Measurements from ENCODE around the gene BAIAP2L1.
A peak's percentile ranks its signal among the peaks of the same experiment; 100 is the strongest.

The BAIAP2L1 gene

DNA sequence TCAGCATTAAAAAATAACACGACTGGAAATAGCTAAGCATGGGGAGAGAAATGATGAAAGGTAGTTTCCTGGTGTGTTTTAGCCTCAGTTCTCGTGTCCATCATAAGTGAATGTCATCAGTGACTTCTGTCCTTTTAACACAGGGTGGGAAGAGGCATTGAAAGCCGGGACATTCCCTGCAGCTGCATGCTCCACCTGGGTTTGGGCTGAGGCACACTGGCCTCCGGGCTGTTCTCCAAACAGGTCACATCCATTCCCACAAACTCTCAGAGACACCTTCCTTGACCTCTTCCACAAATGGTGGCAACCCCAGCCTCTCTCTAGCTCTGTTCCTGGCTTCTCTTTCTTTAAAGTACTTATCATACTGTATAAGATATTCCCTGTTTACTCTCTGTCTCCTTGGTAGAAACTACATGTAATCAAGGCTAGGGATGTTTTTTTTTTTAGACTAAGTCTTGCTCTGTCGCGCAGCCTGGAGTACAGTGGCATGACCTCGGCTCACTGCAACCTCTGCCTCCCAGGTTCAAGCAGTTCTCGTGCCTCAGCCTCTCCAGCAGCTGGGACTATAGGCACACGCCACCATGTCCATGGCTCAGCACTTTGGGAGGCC is 22.6 kb downstream of the BAIAP2L1 start:
- H3K36me3 Mint-ChIP-seq, result no peaks in the 10 kb centered on the region
- no peak for ATAC-seq
- no peaks in the 10 kb centered on the region for H3K4me1 Mint-ChIP-seq
- no peaks in the 10 kb centered on the region for H3K27me3 Mint-ChIP-seq
- H3K27ac Mint-ChIP-seq, result no peak overlapping the region
- no peak overlapping the region for H3K4me3 Mint-ChIP-seq
- H3K9me3 Mint-ChIP-seq, result no peaks in the 10 kb centered on the region

DNA sequence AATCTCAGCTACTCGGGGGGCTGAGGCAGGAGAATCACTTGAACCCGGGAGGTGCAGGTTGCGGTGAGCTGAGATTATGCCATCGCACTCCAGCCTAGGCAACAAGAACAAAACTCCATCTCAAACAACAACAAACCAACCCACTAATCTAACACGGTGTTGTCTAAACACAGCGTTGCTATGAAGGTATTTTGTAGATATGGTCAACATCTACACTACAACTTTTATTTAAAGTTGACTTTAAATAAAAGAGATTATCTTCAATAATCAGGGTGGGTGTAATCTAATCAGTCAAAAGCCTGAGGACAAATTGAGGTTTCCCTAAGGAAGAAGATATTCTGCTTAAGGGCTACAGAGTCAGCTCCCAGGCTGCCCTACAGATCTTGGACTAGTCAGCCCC is 24.2 kb downstream of the BAIAP2L1 start:
- no peaks in the 10 kb centered on the region for H3K9me3 Mint-ChIP-seq

DNA sequence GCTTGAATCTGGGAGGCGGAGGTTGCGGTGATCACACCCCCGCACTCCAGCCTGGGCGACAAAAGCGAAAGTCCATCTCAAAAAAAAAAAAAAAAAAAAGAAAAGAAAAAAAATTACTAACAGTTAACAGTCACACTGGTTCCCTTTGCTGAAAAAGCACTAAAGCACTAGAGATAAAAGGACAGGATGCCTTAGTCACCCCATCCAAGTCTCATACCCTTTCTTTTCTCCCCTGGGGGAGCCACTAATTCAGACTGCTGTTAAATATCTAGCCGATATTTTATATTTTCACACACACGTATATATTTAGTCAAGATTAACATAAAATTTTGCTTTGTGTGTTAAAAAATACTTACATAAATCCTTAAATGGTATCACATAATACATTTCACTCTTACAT is 25.2 kb downstream of the BAIAP2L1 start:
- H3K4me3 Mint-ChIP-seq, result no peak overlapping the region
- no peak overlapping the region for H3K27ac Mint-ChIP-seq
- H3K36me3 Mint-ChIP-seq, result no peaks in the 10 kb centered on the region
- H3K9me3 Mint-ChIP-seq, result no peaks in the 10 kb centered on the region
- no peaks in the 10 kb centered on the region for H3K4me1 Mint-ChIP-seq
- H3K27me3 Mint-ChIP-seq, result no peaks in the 10 kb centered on the region
- ATAC-seq, result no peak

More for the DNA sequence above, 24.2 kb downstream of the BAIAP2L1 start:
- Mint-ChIP-seq H3K36me3 (no peaks in the 10 kb centered on the region), H3K27ac (no peak overlapping the region), H3K4me1 (no peaks in the 10 kb centered on the region), H3K27me3 (no peaks in the 10 kb centered on the region), H3K4me3 (no peak overlapping the region)
- no peak for ATAC-seq

DNA sequence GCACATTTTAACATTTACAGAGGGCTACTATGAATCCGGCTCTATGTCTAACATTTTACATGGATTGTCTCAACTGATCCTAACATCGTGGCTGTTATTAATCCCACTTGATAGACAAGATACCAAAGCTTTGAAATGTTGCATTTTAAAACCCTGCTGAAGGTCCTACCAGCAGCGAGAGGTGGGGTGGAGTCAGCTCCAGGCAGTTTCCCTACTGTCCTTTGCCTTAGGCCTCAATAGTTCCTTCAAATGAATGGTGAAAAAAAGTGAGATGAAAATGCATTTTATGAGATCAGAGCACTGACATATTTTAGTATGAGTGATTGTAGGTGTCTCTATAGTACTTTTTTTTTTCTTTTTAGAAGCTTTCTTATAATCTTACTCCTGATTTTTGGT is 26.6 kb downstream of the BAIAP2L1 start:
- H3K27ac Mint-ChIP-seq, result no peak overlapping the region
- H3K27me3 Mint-ChIP-seq, result no peaks in the 10 kb centered on the region
- no peak for ATAC-seq
- no peak overlapping the region for H3K4me3 Mint-ChIP-seq
- H3K9me3 Mint-ChIP-seq, result no peaks in the 10 kb centered on the region
- H3K36me3 Mint-ChIP-seq, result no peaks in the 10 kb centered on the region
- no peaks in the 10 kb centered on the region for H3K4me1 Mint-ChIP-seq

DNA sequence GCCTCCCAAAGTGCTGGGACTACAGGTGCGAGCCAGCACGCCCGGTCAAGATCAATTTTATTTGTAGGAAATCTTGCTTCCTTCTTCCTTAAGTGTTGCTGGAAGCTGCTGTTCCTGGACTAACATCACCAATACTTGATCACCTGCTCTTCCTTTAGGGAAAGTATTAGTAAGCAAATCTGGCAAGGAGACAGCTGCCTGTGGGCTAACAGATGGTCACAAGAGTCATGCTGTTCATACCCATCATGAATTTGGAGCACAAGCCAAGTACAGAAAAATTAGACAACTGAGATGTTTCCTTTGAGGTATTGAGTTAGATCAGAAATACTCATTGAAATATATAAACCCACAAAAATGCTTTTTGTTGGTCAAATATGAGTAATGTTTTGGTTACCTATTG is 27.9 kb downstream of the BAIAP2L1 start:
- ATAC-seq, result no peak
- Mint-ChIP-seq H3K27me3 (peaks cover 9% of the 10 kb centered on the region), H3K36me3 (no peaks in the 10 kb centered on the region), H3K27ac (no peak overlapping the region), H3K4me1 (no peaks in the 10 kb centered on the region), H3K4me3 (no peak overlapping the region), H3K9me3 (no peaks in the 10 kb centered on the region)

DNA sequence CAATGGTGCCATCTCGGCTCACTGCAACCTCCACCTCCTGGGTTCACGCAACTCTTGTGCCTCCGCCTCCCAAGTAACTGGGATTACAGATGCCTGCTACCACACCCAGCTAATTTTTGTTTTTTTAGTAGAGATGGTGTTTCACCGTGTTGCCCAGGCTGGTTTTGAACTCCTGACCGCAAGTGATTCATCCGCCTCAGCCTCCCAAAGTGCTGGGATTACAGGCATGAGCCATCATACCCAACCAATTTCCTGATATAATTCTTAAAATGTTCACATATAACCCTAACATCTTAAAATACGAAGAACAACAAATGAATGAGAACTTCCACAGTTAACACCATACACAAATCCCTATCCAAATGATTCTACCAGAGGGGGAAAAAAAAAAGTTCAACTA is 31.2 kb downstream of the BAIAP2L1 start:
- ATAC-seq, result no peak
- Mint-ChIP-seq H3K4me1 (no peaks in the 10 kb centered on the region), H3K27ac (no peak overlapping the region), H3K4me3 (no peak overlapping the region), H3K27me3 (peaks cover 34% of the 10 kb centered on the region), H3K9me3 (no peaks in the 10 kb centered on the region), H3K36me3 (no peaks in the 10 kb centered on the region)

DNA sequence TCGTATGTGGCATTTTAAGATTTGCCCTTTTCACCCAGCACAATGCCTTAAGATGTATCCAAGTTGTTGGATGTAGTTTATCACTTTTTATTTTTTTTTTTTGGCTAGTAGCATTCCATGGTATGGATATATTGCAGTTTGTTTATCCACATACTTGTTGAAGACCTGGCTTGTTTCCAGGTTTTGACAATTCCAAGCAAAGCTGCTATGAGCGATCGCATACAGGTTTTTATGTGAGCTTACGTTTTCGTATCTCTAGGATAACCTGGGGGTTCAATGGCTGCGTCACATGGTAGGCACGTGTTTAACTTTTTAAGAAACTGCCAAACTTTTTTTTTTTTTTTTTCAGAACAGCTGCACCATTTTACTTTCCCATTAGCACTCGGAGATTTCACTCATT is 32.2 kb downstream of the BAIAP2L1 start:
- H3K27ac Mint-ChIP-seq, result no peak overlapping the region
- no peak for ATAC-seq
- H3K4me1 Mint-ChIP-seq, result no peaks in the 10 kb centered on the region
- peaks cover 34% of the 10 kb centered on the region for H3K27me3 Mint-ChIP-seq
- H3K4me3 Mint-ChIP-seq, result no peak overlapping the region
- no peaks in the 10 kb centered on the region for H3K9me3 Mint-ChIP-seq
- H3K36me3 Mint-ChIP-seq, result no peaks in the 10 kb centered on the region

DNA sequence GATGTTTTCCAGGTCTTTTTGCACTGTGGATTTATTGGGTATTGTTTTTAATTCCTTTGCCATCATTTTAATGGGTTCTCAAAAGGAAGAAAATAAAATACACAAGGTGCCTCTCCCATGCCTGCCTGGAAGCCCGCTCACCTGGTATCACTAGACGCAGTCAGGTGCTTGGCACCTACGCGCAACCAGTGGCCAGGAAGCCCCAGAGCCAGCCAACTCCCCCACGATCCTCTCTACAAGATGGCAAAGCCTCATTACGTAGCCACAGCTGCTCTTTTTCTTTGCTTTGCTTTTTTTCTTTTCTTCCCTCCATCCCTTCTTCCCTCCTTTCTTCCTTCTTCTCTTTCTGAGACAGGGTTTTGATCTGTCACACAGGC is 34.3 kb downstream of the BAIAP2L1 start:
- no peaks in the 10 kb centered on the region for H3K4me1 Mint-ChIP-seq
- H3K36me3 Mint-ChIP-seq, result no peaks in the 10 kb centered on the region
- H3K9me3 Mint-ChIP-seq, result no peaks in the 10 kb centered on the region
- no peak for ATAC-seq
- no peak overlapping the region for H3K27ac Mint-ChIP-seq
- no peak overlapping the region for H3K4me3 Mint-ChIP-seq
- H3K27me3 Mint-ChIP-seq, result peaks cover 34% of the 10 kb centered on the region

DNA sequence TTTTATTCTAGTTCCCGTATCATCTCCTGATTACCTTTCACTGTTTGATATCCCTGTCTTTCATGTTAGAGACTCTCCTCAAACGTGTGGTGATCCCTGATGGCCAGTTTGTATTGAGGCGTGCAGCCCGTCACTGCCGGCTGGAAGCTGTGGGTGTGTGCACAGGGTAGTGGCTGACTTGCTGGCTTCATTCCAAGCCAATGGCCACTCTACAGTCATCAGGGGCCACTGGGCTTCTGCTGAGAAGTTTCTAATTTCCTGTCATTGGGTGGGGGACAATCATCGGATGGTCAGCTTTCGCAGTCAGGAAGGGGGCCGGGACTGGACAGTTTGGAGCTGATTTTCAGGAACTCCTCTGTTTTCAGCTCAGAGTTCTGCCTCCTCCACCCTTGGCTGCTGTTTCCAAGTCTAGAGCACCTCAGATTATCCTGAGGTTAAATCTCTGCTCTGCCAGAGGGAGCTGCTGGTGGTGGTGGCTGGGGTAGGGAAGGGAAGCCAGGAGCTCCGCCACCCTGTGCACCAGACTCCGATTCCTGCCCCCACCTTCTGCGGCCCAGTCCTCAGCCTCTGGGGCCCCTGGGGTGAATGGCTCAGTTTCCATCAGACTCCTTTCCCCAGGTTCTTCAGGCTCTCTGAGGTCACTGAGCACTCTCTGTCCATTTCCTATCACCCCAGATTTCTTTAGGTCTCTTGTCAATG is 34.9 kb downstream of the BAIAP2L1 start:
- Mint-ChIP-seq H3K27me3 (peaks cover 34% of the 10 kb centered on the region), H3K4me1 (no peaks in the 10 kb centered on the region), H3K9me3 (no peaks in the 10 kb centered on the region), H3K36me3 (no peaks in the 10 kb centered on the region), H3K27ac (no peak overlapping the region), H3K4me3 (no peak overlapping the region)
- no peak for ATAC-seq

DNA sequence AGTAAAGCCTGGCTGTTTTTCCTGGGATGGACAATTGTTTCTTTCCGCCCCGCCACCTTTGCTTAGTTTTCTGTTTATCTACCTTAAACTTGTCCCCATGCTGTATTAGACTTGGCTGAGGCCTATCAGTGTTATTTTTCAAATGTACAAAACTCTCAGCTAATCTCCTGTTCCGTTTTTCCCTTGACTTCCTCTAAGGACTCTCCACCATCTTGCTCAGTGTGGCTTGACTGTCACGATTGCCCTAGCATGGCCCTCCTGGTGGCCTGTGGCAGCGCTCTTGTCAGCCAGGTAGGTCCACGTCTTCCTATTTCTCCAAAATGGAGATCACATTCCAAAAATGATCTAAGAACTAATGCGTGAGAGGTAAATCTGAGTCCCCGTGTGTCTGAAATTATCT is 36.7 kb downstream of the BAIAP2L1 start:
- H3K36me3 Mint-ChIP-seq, result no peaks in the 10 kb centered on the region
- no peaks in the 10 kb centered on the region for H3K4me1 Mint-ChIP-seq
- ATAC-seq, result no peak
- H3K9me3 Mint-ChIP-seq, result no peaks in the 10 kb centered on the region
- H3K27ac Mint-ChIP-seq, result no peak overlapping the region
- peaks cover 34% of the 10 kb centered on the region for H3K27me3 Mint-ChIP-seq
- no peak overlapping the region for H3K4me3 Mint-ChIP-seq

DNA sequence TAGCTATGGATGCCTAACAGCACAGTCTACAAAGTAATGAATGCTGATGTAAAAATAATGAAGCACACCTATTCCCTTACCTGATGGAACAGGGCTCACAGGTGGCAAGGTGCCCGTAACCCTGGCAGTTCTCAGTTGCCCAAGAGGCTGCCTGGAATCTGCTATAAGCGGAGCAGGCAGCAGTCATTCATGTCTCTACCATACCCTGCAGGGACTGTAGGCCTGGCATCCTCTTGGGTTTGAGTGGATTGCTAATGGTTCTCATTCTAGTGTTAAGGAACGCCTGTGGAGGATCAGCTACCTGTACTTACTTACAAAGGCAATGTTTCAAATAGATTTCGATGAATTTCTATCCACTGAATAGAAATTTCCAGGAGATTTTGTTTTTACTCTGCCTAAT is 38.4 kb downstream of the BAIAP2L1 start:
- Mint-ChIP-seq H3K27me3 (peaks cover 20% of the 10 kb centered on the region), H3K9me3 (no peaks in the 10 kb centered on the region)

DNA sequence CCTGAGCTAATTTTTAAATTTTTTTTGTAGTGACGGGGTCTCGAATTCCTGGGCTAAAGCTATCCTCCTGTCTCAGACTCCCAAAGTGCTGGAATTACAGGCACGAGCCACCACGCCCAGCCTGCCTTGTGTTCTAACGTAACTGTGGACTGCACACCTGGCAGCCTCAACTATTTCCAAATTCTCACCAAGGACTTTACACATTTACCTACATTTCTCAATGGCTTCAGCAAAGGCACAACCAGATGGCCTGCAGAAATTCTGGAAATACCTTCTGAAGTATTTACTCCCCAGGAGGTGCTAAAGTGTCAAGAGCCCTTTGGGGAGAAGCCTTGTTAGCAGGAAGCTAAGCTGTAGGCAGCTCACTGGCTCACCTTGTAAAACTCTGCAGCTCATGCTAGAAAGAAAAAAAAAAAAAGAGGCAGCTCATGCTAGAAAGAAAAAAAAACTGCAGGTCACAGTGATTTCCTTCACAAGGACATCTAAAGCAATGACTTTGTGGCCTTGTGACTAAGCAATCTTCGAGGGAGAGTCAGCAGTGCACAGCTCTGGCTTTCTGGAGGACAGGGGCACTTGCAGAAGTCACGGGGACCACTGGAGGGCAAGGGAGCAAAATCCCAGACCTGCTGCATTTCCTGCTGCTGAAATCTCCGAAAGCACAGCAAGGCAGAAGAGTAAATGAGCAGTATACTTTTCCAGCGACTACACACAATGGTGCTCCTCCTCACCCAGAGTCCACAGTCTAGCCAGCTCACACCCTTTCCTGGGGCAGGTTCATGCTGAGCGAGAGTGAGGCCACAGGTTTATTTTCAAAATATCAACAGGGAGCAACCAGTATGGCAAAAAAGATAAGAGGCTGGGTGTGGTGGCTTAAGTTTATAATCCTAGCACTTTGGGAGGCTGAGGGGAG is 40.4 kb downstream of the BAIAP2L1 start:
- Mint-ChIP-seq H3K4me1 (no peaks in the 10 kb centered on the region), H3K4me3 (no peak overlapping the region), H3K27me3 (peaks cover 2% of the 10 kb centered on the region), H3K9me3 (no peaks in the 10 kb centered on the region), H3K36me3 (no peaks in the 10 kb centered on the region), H3K27ac (no peak overlapping the region)
- no peak for ATAC-seq

More for the DNA sequence above, 38.4 kb downstream of the BAIAP2L1 start:
- H3K4me3 Mint-ChIP-seq, result no peak overlapping the region
- no peaks in the 10 kb centered on the region for H3K36me3 Mint-ChIP-seq
- H3K4me1 Mint-ChIP-seq, result no peaks in the 10 kb centered on the region
- no peak for ATAC-seq
- no peak overlapping the region for H3K27ac Mint-ChIP-seq

DNA sequence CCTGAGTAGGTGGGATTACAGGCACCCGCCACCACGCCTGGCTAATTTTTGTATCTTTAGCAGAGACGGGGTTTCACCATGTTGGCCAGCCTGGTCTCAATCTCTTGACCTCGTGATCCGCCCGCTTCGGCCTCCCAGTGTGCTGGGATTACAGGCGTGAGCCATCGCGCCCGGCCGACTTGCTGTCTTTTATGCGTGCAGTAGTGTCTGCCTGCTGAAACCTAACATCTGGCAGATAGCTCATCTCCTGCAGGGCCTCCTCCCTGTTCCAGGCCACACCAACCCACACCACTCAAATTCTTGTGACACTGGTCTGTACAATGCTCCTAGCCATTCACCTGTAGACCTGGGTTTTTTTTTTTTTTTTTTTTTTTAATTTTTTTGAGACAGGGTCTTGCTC is 41.5 kb downstream of the BAIAP2L1 start:
- no peak overlapping the region for H3K4me3 Mint-ChIP-seq
- no peak overlapping the region for H3K27ac Mint-ChIP-seq
- no peaks in the 10 kb centered on the region for H3K4me1 Mint-ChIP-seq
- H3K27me3 Mint-ChIP-seq, result peaks cover 9% of the 10 kb centered on the region
- H3K9me3 Mint-ChIP-seq, result no peaks in the 10 kb centered on the region
- ATAC-seq, result no peak
- H3K36me3 Mint-ChIP-seq, result no peaks in the 10 kb centered on the region

DNA sequence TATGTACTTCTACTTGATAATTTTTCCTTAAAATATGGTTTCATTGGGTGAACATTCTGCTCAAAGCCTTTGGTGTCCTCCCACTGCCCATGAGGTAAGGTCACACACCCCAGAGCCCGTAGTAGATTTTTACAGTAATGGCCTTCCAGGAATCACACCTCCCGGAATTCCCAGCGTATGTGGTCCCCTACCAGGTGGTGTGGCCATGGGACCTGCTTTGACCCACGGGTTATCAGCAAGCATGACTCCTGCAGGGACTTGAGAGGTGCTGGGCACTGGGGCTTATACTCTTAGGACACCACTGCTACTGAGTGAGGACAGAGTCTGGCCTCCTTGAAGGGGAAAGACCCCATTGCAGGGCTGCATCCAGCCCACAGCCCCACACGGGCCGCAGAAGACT is 42.2 kb downstream of the BAIAP2L1 start:
- Mint-ChIP-seq H3K4me1 (no peaks in the 10 kb centered on the region), H3K36me3 (no peaks in the 10 kb centered on the region), H3K4me3 (no peak overlapping the region), H3K9me3 (no peaks in the 10 kb centered on the region), H3K27me3 (peaks cover 15% of the 10 kb centered on the region), H3K27ac (no peak overlapping the region)
- peak; percentile 27 for ATAC-seq

DNA sequence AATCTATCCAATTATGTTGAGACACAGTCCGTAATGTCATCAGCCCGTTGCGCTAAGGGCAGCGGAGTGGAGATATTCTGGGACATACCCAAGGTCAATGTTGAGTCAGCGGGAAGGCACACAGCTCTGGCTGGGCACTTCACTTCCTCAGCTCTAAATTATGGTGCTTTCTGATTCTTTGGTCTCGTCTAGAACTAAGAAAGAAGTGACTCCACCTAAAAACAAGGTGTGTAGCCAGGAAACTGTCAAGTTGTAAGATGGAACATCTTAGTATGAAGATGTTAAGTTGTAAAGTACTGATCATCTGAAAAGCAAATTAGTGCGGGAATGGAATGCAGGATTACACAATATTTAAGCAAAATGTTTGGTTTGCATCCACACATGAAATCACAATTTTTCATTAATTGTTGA is 43.1 kb downstream of the BAIAP2L1 start:
- Mint-ChIP-seq H3K9me3 (no peaks in the 10 kb centered on the region), H3K27ac (no peak overlapping the region), H3K36me3 (no peaks in the 10 kb centered on the region), H3K4me1 (no peaks in the 10 kb centered on the region), H3K27me3 (peaks cover 15% of the 10 kb centered on the region), H3K4me3 (no peak overlapping the region)
- no peak for ATAC-seq

DNA sequence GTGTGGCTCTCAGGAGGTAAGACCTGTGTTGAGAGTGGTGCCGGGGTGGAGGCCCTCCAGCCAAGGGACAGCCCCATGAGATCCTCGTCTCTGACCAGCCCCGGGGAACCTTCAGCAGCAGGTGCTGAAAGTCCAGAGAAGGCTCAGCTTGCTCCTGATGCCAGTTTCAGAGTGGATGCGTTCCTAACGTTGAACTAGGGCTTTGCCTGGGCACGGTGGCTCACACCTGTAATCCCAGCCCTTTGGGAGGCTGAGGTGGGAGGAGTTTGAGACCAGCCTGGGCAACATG is 45.7 kb downstream of the BAIAP2L1 start:
- H3K27ac Mint-ChIP-seq, result no peak overlapping the region
- H3K4me3 Mint-ChIP-seq, result no peak overlapping the region
- H3K36me3 Mint-ChIP-seq, result no peaks in the 10 kb centered on the region
- H3K27me3 Mint-ChIP-seq, result peaks cover 24% of the 10 kb centered on the region
- H3K4me1 Mint-ChIP-seq, result no peaks in the 10 kb centered on the region
- ATAC-seq, result no peak
- peaks cover 3% of the 10 kb centered on the region for H3K9me3 Mint-ChIP-seq
